Right ventricle myocardium inferior (tissue), 1 donor: ENCODE results near the gene UQCR11. TPM values are rescaled to one million over a fixed set of nuclear protein-coding genes. Genes with fewer than 3 reads are reported as not detected.

Experiments
- ATAC-seq: fragments of 200-7000 bp; cut with Tn5 transposase; one replicate; pipeline ENCODE4 v1.9.1; 2020; ENCODE audit warnings: mild to moderate bottlenecking, moderate library complexity
- DNase-seq: peaks from one replicate; pipeline ENCODE4 v3.0.0; 2021; ENCODE audit errors: missing footprints
- intact Hi-C: fragments of 100-400 bp; cut with DNase I; formaldehyde crosslinking; loops from one replicate; pipeline ENCODE4 v1.11.0; 2022
- total RNA-seq: library from RNA; stranded (reverse); fragmentation: NEBNext Ultra II Directional; extraction: Animal tissue kit (Norgen Biotek cat#: 25700); gene quantifications from one replicate; pipeline ENCODE4 v1.2.1, GENCODE V29; 2021
- donor health status: DM: no; HTN: yes; CAD: no; lungs with severe emphysema.

The UQCR11 gene
- total RNA-seq, 1 donor from 2014 or later = 1,146 TPM

DNA sequence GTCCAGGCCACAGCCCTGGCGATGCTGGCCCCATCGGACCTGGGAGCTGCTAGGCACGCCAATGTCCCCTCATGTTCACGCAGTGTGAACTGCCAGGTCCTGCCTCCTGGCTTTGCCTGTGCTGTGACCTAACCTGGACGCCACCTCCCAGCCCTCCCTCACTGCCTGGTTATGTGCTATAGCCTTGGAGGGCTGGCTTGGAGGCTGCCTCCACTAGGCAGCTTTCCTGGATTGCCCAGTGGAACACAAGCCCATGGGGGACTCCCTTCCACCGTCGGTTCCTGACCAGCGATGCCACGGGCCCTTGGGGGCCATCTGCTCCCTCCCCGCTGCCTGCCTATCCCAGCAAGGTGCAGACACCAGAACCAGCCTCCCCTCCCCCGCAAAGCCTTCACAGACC is 15.2 kb upstream of the UQCR11 start:
- peak; percentile 37 for DNase-seq
- intact Hi-C loops = no loop called here
- no peak for ATAC-seq

DNA sequence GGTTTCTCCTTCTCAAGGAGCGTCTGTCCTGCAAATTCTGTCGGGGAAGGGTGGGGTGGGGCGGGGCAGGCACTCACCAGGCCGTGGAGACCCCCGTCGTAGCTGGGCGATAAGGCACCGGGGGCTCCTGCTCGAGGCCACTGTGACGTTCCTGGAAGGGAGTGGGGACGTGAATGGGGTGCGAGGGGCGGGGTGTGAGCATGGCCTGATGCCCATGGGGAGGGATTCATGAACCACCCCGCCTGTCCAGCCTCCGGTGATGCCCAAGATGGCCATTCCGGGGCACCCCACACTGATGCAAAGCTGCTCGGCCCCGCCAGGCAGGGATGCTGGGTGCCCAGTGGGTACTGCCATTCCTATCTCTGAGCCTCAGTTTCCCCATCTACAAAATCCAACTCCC is 14.4 kb upstream of the UQCR11 start:
- intact Hi-C loops = no loop called here
- DNase-seq = peak; percentile 45
- no peak for ATAC-seq

DNA sequence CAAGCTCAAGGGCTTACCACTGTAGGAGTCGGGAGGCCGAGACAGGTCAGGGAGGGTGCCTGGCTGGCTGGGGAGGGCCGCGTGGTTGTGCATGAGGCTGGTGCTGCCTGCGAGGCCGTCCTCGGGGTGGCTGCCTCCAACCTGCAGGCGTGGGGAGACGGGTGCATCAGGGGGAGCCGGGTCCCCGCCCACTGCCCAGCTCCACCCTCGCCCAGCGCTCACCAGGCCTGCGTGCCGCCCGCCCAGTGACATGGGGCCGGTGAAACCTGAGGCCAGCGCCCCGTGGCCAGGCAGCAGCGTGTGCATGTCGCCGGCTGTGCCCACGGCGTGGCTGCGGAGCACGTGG is 13.8 kb upstream of the UQCR11 start:
- DNase-seq (peak; percentile 48), ATAC-seq (no peak)
- intact Hi-C loops = no loop called here

DNA sequence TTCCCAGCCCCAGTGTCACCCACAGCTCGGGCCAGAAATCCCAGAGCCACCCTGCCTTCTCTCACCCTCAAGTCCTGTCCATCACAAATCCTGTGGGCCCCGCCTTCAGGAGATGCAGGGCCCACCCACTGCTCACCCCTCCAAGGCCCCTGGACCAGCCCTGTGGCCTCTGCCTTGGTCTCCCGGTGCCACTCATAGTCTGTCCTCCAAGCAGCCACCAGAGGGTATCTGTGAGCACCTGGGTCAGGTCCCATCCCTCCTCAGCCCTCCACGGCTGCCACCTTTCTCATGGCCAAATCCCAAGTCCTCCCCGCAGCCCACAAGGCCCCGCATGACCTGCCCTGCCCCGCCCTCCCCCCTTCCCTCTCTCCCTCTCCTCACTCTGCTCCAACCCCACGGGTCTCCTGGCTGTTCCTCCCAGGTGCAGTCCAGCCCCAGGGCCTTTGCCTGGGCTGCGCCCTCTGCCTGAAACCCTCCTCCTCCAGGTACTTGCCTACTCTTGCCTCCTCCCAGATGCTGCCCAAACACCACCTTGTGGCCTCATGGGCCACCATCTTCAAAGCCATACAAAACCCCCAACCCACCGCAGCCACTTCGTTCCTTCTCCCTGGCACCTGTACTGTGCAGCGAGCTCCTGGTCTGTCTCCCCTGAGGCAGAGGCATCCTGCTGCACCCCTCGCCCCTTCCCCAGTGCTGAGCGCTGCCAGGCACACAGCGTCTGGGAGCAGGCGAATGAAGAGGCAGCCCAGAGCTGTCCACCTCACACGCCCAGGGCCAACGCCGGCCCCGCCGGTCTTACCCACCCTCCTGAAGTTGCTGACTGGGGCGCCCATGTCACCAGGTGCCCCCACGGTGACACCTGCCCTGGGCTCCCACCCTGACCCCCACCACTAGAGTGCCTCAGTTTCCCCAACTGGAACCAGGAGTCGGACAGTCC is 13.2 kb upstream of the UQCR11 start:
- DNase-seq = peak; percentile 48
- intact Hi-C loops = no loop called here
- peak; percentile 58 for ATAC-seq

DNA sequence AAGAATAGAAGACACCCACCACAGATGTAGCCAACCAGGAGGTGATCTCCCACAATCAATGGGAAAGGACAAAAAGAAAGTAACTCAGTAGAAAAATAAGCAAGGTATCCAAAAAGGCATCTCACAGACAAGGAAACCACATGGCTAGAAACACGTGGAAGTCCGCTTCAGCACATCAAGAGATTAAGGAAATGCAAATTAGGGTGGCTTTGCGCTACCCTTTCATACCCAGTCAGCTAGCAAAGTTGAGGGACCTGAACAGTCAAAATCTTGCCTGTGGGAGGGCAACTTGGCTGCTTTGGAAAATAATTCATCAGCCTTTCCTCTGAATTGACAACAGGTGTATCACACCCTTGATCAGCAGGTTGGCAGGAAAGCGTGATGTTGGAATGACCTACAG is 11.6 kb upstream of the UQCR11 start:
- no peak for ATAC-seq
- intact Hi-C loops = no loop called here
- no peak for DNase-seq

DNA sequence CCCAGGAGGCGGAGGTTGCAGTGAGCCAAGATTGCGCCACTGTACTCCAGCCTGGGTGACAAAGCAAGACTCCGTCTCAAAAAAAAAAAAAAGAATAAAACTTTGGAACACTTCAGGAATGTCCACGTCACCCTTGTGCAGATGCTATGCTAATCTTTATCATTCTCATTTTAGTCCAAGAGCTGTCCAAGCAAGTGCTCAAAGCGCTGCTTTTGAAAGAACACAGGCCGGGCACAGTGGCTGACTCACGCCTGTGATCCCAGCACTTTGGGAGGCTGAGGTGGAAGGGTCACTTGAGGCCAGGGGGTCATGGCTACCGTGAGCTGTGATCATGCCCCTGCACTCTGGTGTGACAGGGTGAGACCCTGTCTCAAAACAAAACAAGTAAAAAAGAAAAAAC is 11.1 kb upstream of the UQCR11 start:
- ATAC-seq = peak; percentile 26
- no peak for DNase-seq
- intact Hi-C loops = no loop called here

DNA sequence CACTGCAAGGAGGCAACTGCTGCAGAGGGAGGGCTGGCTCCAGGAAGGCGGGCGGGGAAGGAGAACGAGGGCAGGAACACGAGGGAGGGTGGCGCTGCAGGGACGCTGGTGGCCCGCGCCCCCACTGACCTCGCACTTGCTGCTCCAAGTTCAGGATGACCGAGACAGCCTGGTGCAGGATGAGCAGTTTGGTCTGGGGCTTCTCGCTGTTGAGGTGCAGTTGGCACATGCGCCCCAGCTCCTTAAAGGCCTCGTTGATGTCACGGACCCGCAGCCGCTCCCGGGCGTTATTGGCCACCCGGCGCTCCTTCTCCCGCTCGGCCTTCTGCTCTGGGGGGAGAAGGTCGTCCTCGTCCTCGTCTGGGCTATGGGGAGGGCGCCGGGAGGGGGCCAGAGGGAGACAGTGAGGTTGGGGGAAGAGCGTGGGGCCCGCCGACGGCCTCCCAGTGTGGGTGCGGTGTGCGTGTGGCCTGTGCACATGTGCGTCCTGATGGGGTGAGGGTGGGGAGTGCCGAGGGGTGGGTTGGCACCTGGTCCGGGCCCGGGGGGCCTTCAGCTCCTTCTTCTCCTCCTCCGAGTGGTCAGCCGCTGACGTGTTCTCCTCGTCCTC is 10.0 kb upstream of the UQCR11 start:
- intact Hi-C loops = no loop called here
- ATAC-seq (no peak), DNase-seq (peak; percentile 32)

DNA sequence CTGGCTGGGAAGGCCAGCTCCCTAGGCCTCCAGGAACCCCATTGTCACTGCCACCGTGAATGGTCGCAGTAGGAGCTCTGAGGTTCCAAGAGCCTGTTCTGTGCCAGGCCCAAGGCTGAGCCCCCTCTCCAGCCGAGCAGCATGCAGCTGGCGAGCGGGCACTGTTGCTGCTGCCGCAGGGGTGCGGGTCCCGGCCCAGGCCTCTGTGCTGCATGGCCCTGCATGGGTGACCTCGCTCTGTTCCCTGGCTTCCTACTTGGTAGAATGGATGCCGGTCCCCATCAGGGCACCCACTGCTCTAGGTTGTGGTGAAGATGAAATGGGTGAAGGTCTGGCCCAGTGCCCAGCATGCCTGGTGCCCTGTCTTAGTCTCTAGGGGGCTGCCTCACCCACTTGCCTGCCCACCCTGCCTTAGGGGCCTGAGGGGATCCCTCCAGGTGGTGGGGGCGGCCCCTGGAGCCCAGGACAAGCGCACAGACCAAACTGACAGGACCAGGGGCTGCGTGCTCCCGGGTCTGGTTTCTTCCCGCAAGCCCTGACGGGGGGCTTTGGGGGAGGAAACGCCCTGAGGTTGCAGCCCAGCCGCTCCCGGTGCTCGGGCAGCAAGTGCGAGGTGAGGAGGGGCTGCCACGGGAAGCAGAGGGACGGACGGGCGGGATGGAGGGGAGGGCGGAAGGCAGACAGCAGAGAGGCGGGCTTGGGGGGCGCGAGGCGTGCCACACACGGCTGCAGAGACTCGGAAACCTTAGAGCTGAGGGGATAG is 8.7 kb upstream of the UQCR11 start:
- peak; percentile 56 for DNase-seq
- intact Hi-C loops = no loop called here
- ATAC-seq = no peak

DNA sequence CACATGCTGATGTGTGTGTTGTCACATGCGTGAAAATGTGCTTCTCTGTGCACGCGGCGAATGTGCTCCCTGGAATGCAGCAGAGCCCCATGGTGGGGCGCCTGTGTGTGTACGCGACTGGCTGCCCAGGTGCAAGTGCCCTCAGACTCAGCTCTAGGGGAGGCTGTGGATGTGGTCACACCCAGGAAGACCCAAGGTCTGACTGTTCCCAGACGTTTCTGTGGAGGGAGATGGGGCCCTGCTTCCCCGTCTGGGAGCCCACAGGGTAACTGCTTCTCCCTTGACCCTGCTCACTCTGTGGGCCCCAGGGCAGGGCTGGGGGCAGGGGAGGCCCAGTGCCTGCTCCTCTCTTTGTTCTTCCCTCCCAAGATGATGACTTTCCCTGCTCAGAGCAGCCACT is 7.9 kb upstream of the UQCR11 start:
- DNase-seq = peak; percentile 22
- ATAC-seq = no peak
- intact Hi-C loops = no loop called here

DNA sequence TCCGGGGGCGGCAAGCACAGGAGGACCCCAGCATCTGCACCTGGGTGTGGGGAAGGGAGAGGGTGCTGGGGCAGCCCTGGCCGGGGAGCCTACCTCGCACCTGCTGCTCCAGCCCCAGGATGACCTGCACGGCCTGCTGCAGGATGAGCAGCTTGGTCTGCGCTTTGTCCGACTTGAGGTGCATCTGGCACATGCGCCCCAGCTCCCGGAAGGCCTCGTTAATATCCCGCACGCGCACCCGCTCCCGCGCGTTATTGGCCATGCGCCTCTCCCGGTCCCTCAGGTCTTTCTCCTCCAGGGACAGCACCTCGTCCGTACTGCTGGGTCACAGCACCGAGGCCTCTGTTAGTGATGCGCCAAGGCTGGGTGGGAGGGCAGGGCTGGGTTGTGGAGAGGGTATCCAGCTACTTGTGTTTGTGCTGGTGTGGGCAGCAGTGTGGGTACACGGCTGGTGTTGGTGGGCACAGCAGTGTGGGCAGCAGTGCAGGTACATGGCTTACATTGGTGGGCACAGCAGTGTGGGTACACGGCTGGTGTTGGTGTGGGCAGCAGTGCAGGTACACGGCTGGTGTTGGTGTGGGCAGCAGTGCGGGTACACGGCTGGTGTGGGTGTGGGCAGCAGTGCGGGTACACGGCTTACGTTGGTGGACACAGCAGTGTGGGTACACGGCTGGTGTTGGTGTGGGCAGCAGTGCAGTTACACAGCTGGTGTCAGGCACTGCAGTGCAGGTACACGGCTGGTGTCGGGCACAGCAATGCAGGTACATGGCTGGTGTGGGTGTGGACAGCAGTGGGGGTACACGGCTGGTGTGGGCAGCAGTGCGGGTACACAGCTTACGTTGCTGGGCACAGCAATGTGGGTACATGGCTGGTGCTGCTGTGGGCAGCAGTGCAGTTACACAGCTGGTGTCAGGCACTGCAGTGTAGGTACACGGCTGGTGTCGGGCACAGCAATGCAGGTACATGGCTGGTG is 7.1 kb upstream of the UQCR11 start:
- peak; percentile 45 for DNase-seq
- intact Hi-C loops = no loop called here
- no peak for ATAC-seq

DNA sequence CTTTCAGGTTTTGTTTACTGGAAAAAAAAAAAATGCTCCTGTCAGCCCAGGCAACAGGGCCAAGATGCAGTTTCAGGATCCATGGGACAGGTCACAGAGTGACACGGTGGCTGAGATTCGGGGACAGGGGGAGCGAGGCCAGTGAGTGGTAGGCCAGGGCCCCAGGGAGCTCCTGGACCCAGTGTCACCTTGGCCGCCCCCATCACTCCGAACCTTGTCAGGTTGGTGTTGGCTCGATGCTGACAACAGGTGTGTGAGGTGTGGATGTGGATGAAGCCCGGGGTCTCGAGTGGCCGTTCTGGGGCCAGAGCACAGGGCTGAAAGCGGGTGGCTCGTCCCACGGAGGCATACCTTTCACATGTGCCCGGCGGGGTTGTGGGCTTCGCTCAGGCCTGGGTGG is 6.1 kb upstream of the UQCR11 start:
- no peak for ATAC-seq
- DNase-seq = peak; percentile 33
- intact Hi-C loops = no loop called here

DNA sequence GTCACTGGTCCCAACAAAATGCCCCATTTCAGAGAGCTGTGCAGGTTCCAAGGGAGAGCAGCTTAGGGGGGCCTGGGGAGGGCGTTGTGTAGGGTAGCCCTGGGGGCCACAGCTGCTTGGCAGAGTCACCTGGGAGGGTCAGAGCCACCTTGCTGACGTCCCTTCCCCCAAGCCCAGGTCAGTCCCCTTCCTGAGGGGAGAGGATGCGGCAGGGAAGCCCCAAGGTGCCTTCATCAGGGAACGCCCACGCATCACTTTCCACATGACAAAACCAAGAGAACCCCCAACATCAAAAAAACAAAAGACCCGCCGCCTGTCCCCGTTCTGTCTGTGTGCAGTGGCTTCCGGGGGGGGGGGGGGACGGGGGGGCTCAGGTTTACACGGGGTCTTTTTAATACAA is 5.3 kb upstream of the UQCR11 start:
- ATAC-seq (no peak), DNase-seq (peak; percentile 8)
- intact Hi-C loops = no loop called here

DNA sequence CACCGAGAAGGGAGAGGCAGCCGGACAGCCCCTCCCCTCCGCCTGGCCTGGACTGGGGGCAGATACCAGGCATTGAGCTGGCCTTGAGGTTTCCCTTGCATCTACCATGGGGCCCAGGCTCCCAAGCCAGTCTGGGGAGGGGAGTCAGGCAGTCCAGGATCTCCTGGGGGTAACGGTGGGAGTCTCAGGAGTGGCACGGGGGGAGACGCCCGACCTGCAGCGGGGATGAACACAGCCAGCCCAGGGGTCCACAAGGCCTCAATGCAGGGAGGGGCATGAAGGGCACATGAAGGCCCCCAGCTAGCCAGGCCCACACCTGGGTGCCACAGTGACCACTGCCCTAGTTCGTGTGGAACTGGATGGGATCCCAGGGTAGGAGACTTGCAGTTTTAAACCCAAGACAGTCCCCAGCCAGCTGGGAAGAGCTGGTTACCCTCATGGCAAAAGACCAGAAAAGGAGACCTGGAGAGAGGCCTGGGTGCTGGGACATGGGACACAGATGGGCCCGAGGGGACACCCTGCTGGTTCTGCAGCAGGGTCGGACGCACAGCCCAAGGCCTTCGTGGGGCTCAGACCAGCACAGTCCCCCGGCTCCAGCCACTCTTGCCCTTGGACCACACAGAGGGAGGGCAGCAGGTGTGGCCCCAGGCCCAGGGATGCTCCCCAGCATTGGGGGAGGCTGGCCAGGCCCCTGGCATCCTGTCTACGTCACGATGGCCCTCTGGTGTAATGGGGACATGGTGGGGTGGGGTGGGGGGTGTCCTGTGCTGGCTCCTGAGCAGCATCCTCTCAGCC is 4.6 kb upstream of the UQCR11 start:
- DNase-seq (peak; percentile 33), ATAC-seq (no peak)
- intact Hi-C loops = loop anchor here (5.0 kb wide), 1 partner anchor 62 kb away; no protein-coding TSS in a partner anchor

DNA sequence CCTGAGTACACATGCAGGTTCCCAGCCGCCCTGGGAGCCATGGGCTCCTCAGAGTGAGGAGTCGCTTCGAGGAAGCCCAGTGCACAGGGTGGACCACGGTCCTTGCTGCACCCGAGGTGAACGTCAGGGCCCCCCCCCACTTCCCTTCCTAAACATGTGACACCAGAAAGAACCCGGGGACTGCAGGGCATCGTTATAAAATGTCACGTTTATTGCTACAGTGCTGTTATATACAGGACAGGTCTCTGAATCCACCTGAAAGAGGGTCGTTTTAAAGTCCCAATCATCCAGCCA is 3.8 kb upstream of the UQCR11 start:
- intact Hi-C loops = loop anchor here (5.0 kb wide), 1 partner anchor 63 kb away; no protein-coding TSS in a partner anchor

DNA sequence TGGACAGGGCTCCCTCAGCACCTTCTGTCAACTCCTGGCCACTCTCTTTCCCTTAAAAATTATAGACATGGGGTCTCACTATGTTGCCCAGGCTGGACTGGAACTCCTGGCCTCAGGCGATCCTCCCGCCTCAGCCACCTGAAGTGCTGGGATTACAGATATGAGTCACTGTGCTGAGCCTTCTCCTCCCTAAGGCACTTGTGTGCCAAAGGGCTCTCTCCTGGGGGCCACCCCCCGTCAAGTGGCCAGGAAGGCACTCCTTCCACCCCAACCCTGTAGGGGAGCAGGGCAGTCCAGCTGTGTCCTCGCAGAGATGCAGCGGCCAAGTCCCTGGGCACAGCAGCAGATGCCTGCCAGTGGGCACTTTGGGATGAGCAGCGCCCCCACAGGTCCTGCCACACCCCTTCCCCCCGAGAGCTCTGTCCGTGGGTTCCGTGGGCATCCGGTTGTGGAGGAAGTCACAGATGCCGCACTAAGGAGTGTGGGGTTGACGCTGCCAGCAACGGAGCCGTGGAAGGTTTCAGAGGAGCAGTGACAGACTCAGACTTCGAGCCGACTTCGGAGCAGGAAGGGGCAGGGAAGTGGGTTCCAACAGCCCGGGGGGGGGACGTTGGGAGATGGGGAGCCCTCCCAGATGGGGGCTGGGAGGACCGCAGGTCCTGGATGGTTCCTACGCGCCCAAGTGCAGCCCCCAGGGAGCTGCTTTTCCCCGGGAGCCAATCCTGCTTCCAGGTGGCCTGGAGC is 3.3 kb upstream of the UQCR11 start:
- DNase-seq = peak; percentile 31
- no peak for ATAC-seq
- intact Hi-C loops = loop anchor here (5.0 kb wide), 1 partner anchor 64 kb away; no protein-coding TSS in a partner anchor

More for the DNA sequence above, 3.8 kb upstream of the UQCR11 start:
- DNase-seq (peak; percentile 50), ATAC-seq (no peak)

DNA sequence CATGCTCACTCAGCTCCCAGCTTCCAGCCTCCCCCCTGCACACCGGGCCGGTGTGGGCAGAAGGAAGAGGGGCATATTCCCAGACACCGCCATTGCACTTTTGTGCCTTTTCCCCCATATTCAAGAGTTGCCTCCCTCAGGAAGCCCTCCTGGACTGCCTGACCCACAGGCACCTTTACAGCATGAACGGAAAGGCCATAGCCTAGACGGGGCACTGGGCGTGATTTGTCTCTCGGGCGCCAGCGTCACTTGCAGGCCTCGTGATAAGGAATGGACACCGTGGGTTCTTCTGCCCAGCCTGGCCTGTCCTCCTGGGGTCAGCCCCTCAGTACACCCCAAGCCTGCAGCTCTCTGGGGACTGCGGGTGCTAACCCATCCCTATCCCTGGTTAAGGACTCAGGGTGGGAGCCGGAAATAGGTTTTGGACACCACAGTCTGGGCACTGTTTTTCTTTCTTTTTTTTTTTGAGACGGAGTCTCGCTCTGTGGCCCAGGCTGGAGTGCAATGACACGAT is 933 bp upstream of the UQCR11 start:
- intact Hi-C loops = loop anchor here (2.0 to 5.0 kb wide), 2 partner anchors 47 to 66 kb away; partner anchors contain the start of gene TCF3
- peak; percentile 0 for ATAC-seq
- peak; percentile 74 for DNase-seq
